OCI-LY1 (cell line): ENCODE data around the gene USH2A.

Experiments used
- EZH2 ChIP-seq: fragments of 200-600 bp; sonication (generic), shearing (Covaris generic); IDR thresholded peaks from 2 replicates; pipeline ENCODE4 v1.8.0; 2017; ENCODE audit warnings: borderline replicate concordance, mixed run types, mild to moderate bottlenecking, antibody characterized with exemption, low read length, moderate library complexity, mixed read lengths
- TF ChIP-seq, protein P1 (sequence below): fragments of 200-600 bp; sonication (generic), shearing (Covaris generic); IDR thresholded peaks from 2 replicates; pipeline ENCODE4 v1.5.1; 2017; ENCODE audit warnings: mild to moderate bottlenecking, antibody characterized with exemption, low read length, moderate library complexity, mixed read lengths

DNA sequence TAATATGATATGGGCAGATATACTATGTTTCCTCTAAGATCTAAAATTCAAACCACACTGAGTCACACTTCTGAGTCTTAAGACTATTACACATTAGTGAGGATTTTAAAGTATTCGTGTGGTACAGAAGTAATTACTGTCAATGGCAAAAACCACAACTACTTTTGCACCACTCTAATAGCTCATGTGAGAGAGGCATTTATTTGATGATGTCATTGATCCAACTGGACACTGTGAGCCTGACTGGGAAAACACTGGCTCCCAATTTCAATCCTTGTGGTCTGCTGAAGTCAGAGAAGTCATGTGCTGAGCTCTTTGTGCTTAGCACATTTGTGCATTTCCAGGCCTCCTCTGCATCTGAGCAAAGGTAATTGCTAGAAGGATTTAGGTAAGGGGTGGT is 377.8 kb downstream of the USH2A start:
- TF ChIP-seq, protein P1, sequence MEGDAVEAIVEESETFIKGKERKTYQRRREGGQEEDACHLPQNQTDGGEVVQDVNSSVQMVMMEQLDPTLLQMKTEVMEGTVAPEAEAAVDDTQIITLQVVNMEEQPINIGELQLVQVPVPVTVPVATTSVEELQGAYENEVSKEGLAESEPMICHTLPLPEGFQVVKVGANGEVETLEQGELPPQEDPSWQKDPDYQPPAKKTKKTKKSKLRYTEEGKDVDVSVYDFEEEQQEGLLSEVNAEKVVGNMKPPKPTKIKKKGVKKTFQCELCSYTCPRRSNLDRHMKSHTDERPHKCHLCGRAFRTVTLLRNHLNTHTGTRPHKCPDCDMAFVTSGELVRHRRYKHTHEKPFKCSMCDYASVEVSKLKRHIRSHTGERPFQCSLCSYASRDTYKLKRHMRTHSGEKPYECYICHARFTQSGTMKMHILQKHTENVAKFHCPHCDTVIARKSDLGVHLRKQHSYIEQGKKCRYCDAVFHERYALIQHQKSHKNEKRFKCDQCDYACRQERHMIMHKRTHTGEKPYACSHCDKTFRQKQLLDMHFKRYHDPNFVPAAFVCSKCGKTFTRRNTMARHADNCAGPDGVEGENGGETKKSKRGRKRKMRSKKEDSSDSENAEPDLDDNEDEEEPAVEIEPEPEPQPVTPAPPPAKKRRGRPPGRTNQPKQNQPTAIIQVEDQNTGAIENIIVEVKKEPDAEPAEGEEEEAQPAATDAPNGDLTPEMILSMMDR: no peak
- no peak for TF ChIP-seq EZH2
